Spleen (tissue), 7 donors: ENCODE data around the gene PIMREG.

Experiments used
- CTCF ChIP-seq, 11 experiments: fragments of 200-600 bp in 7 of 11; fragments of 450-650 bp in 4 of 11; sonication (generic) in 4 of 11; IDR thresholded peaks in 8 of 11; conservative IDR thresholded peaks in 3 of 11; 1 replicate in 7 of 11; 2 replicates in 4 of 11; pipeline versions ENCODE4 v1.4.0 to v1.8.0; 2016 to 2021; ENCODE audit warnings: antibody characterized with exemption in 11 of 11, inconsistent platforms in 4 of 11, mild to moderate bottlenecking in 1 of 11
- POLR2A ChIP-seq, 3 donors: fragments of 450-650 bp; IDR thresholded peaks; one replicate each; pipeline ENCODE4 v1.5.1; 2017; ENCODE audit warnings: antibody characterized with exemption in 3 of 3, mild to moderate bottlenecking in 1 of 3
- donor health status: DM: no; HTN: no; CAD: no; lungs with moderate emphysema.
- donor health status: DM: no; HTN: no; CAD: no.
- donor health status: DM: no; HTN: no; CAD: no.

GRCh38 chr17:6497496-6498221, 53.4 kb downstream of the PIMREG start:
- TF ChIP-seq POLR2A (IDR thresholded peaks at IDR 0.05) (no peak), CTCF (IDR thresholded peaks at IDR 0.05 in 8 of 11, conservative IDR thresholded peaks at IDR 0.05 in 3 of 11) (no peak)
